GM18858 (cell line): ENCODE measurements around the gene ELAVL4.
"Not testable (repeated sequence)": the region's sequence is repeated elsewhere in the genome, so short reads cannot be mapped to it uniquely, and the experiment has no call there.

Source experiments
- ATAC-seq: cut with Tn5 transposase; IDR thresholded peaks from one replicate; pipeline ENCODE4 v1.9.1; 2021; ENCODE audit not compliant: unreplicated experiment

The ELAVL4 gene

GRCh38 chr1:50123071-50123470, 14.4 kb downstream of the ELAVL4 start:
- ATAC-seq, result no peak

GRCh38 chr1:50126927-50127715, 18.4 kb downstream of the ELAVL4 start:
- ATAC-seq, result no peak

GRCh38 chr1:50129201-50129600, 20.5 kb downstream of the ELAVL4 start:
- no peak for ATAC-seq

- ATAC-seq, result no peak
Measured at GRCh38 chr1:50132347-50132894, 23.7 kb downstream of the ELAVL4 start.

- ATAC-seq, result no peak
Measured at GRCh38 chr1:50135716-50136115, 27.0 kb downstream of the ELAVL4 start.

GRCh38 chr1:50139339-50140181, 30.8 kb downstream of the ELAVL4 start:
- no peak for ATAC-seq

GRCh38 chr1:50140182-50140447, 31.4 kb downstream of the ELAVL4 start:
- ATAC-seq, result no peak

GRCh38 chr1:50147191-50147850, 38.6 kb downstream of the ELAVL4 start:
- ATAC-seq, result no peak

- no peak for ATAC-seq
Measured at GRCh38 chr1:50148142-50148923, 39.6 kb downstream of the ELAVL4 start.

- no peak for ATAC-seq
Measured at GRCh38 chr1:50152236-50152635, 43.5 kb downstream of the ELAVL4 start.

- ATAC-seq, result no peak
Measured at GRCh38 chr1:50155541-50155940, 46.8 kb downstream of the ELAVL4 start.

GRCh38 chr1:50156241-50157010, 47.7 kb downstream of the ELAVL4 start:
- no peak for ATAC-seq

- ATAC-seq, result no peak
Measured at GRCh38 chr1:50157306-50157941, 48.7 kb downstream of the ELAVL4 start.

GRCh38 chr1:50158421-50158820, 49.7 kb downstream of the ELAVL4 start:
- no peak for ATAC-seq

GRCh38 chr1:50163680-50164079, 55.0 kb downstream of the ELAVL4 start:
- no peak for ATAC-seq

GRCh38 chr1:50166351-50166750, 57.6 kb downstream of the ELAVL4 start:
- ATAC-seq, result not testable (repeated sequence)

- no peak for ATAC-seq
Measured at GRCh38 chr1:50172299-50172698, 63.6 kb downstream of the ELAVL4 start.

- no peak for ATAC-seq
Measured at GRCh38 chr1:50174101-50174500, 65.4 kb downstream of the ELAVL4 start.
